GM13977 (cell line): ENCODE data around the gene SVEP1.

Source experiments
- DNase-seq: peaks from one replicate; pipeline ENCODE4 v3.0.0; 2012; ENCODE audit warnings: low spot score
- CTCF ChIP-seq: IDR thresholded peaks from 2 replicates; pipeline ENCODE4 v1.5.1; 2012; ENCODE audit warnings: mild to moderate bottlenecking, control low read depth; ENCODE audit not compliant: insufficient read depth; ENCODE audit errors: extremely low read depth, missing control alignments
- in situ Hi-C: fragments of 300-500 bp; cut with MboI; formaldehyde crosslinking; loops from one replicate; pipeline ENCODE4 v1.12.0; 2022; ENCODE audit warnings: low sequenced_read_pairs, low pct_unique_long_range_greater_than_20kb, mixed read lengths, inconsistent platforms; ENCODE audit not compliant: unreplicated experiment

Gene SVEP1

GRCh38 chr9:110571801-110572483 is 7.6 kb downstream of the SVEP1 start:
- TF ChIP-seq CTCF = no peak
- DNase-seq = no peak
- in situ Hi-C loops = no loop called here

- no peak for DNase-seq
- TF ChIP-seq CTCF = no peak
- in situ Hi-C loops = no loop called here
Measured at GRCh38 chr9:110566156-110566555, 13.4 kb downstream of the SVEP1 start.

GRCh38 chr9:110561826-110562225 is 17.7 kb downstream of the SVEP1 start:
- TF ChIP-seq CTCF = no peak
- in situ Hi-C loops = no loop called here
- no peak for DNase-seq

- in situ Hi-C loops = no loop called here
- DNase-seq = no peak
- TF ChIP-seq CTCF = no peak
Measured at GRCh38 chr9:110559869-110560268, 19.7 kb downstream of the SVEP1 start.

- in situ Hi-C loops = no loop called here
- TF ChIP-seq CTCF = no peak
- no peak for DNase-seq
Measured at GRCh38 chr9:110555551-110556331, 23.8 kb downstream of the SVEP1 start.

GRCh38 chr9:110546411-110546871 is 33.1 kb downstream of the SVEP1 start:
- in situ Hi-C loops = no loop called here
- DNase-seq = no peak
- no peak for TF ChIP-seq CTCF
